H9 (cell line): ENCODE measurements around the gene CHD1. TPM values are rescaled to one million over a fixed set of nuclear protein-coding genes. Genes with fewer than 3 reads are reported as not detected.

Experiments
- DNase-seq: peaks from one replicate; pipeline ENCODE4 v3.0.0-alpha.2; 2017
- H2AFZ ChIP-seq: one replicate; pipeline ENCODE4 v1.6.1; 2013; ENCODE audit warnings: mild to moderate bottlenecking, low read length, control low read depth, moderate library complexity
- H2AK5ac ChIP-seq: 2 replicates; pipeline ENCODE4 v1.6.1; 2013; ENCODE audit warnings: low read length, control low read depth, mixed read lengths; ENCODE audit not compliant: insufficient read length
- H2BK120ac ChIP-seq: one replicate; pipeline ENCODE4 v1.6.1; 2013; ENCODE audit warnings: low read depth, mild to moderate bottlenecking, low read length, control low read depth, inconsistent platforms; ENCODE audit not compliant: poor library complexity, severe bottlenecking
- H2BK12ac ChIP-seq: 2 replicates; pipeline ENCODE4 v1.6.1; 2013; ENCODE audit warnings: low read length, control low read depth, mixed read lengths, low read depth; ENCODE audit not compliant: insufficient read length
- H2BK15ac ChIP-seq: 2 replicates; pipeline ENCODE4 v1.6.1; 2013; ENCODE audit warnings: low read depth, low read length, control low read depth
- H2BK20ac ChIP-seq: one replicate; pipeline ENCODE4 v1.6.1; 2013; ENCODE audit warnings: low read depth, mild to moderate bottlenecking, low read length, control low read depth, inconsistent platforms; ENCODE audit not compliant: poor library complexity, severe bottlenecking
- H2BK5ac ChIP-seq: 2 replicates; pipeline ENCODE4 v1.6.1; 2013; ENCODE audit warnings: low read length, control low read depth, mixed read lengths; ENCODE audit not compliant: insufficient read length
- H3K14ac ChIP-seq: 2 replicates; pipeline ENCODE4 v1.6.1; 2013; ENCODE audit warnings: low read length, control low read depth; ENCODE audit not compliant: insufficient read depth
- H3K18ac ChIP-seq: 2 replicates; pipeline ENCODE4 v1.6.1; 2013; ENCODE audit warnings: low read depth, mild to moderate bottlenecking, mixed read lengths, low read length, control low read depth; ENCODE audit not compliant: insufficient read length
- H3K23ac ChIP-seq: 2 replicates; pipeline ENCODE4 v1.6.1; 2013; ENCODE audit warnings: low read length, control low read depth, mixed read lengths, low read depth; ENCODE audit not compliant: insufficient read length
- H3K23me2 ChIP-seq: 2 replicates; pipeline ENCODE4 v1.6.1; 2013; ENCODE audit warnings: low read depth, mild to moderate bottlenecking, mixed read lengths, low read length, control low read depth; ENCODE audit not compliant: insufficient read length, poor library complexity, severe bottlenecking
- H3K27ac ChIP-seq: 2 replicates; pipeline ENCODE4 v1.5.1; 2013; ENCODE audit warnings: low read length, control low read depth, mixed read lengths, low read depth; ENCODE audit not compliant: insufficient read length
- H3K27me3 ChIP-seq: 2 replicates; pipeline ENCODE4 v1.6.1; 2013; ENCODE audit warnings: low read length, control low read depth, inconsistent platforms; ENCODE audit not compliant: insufficient read depth
- H3K4ac ChIP-seq: 2 replicates; pipeline ENCODE4 v1.6.1; 2013; ENCODE audit warnings: low read depth, mild to moderate bottlenecking, control low read depth, inconsistent platforms, low read length, moderate library complexity
- H3K4me1 ChIP-seq: 2 replicates; pipeline ENCODE4 v1.6.1; 2013; ENCODE audit warnings: low read length, control low read depth, inconsistent platforms; ENCODE audit not compliant: insufficient read depth
- H3K4me2 ChIP-seq: 2 replicates; pipeline ENCODE4 v1.6.1; 2013; ENCODE audit warnings: low read length, control low read depth, mixed read lengths; ENCODE audit not compliant: insufficient read length, insufficient read depth
- H3K56ac ChIP-seq: 2 replicates; pipeline ENCODE4 v1.6.1; 2013; ENCODE audit warnings: low read depth, mild to moderate bottlenecking, mixed read lengths, low read length, control low read depth; ENCODE audit not compliant: insufficient read length
- H3K79me1 ChIP-seq: 2 replicates; pipeline ENCODE4 v1.6.1; 2013; ENCODE audit warnings: low read depth, mild to moderate bottlenecking, moderate library complexity, low read length, control low read depth, inconsistent platforms; ENCODE audit not compliant: insufficient read depth, poor library complexity, severe bottlenecking
- H3K79me2 ChIP-seq: 2 replicates; pipeline ENCODE4 v1.6.1; 2013; ENCODE audit warnings: low read length, control low read depth, inconsistent platforms; ENCODE audit not compliant: insufficient read depth
- H3K9ac ChIP-seq: 2 replicates; pipeline ENCODE4 v1.6.1; 2013; ENCODE audit warnings: low read length, control low read depth, mixed read lengths; ENCODE audit not compliant: insufficient read length; ENCODE audit errors: extremely low read depth
- H3K9me3 ChIP-seq: one replicate; pipeline ENCODE4 v1.6.1; 2013; ENCODE audit warnings: low read depth, low read length, inconsistent platforms; ENCODE audit not compliant: control insufficient read depth
- H3T11ph ChIP-seq: one replicate; pipeline ENCODE4 v1.6.1; 2013; ENCODE audit warnings: mild to moderate bottlenecking, low read length, control low read depth, inconsistent platforms
- H4K20me1 ChIP-seq: one replicate; pipeline ENCODE4 v1.6.1; 2013; ENCODE audit not compliant: control insufficient read depth, insufficient read length, insufficient read depth
- H4K5ac ChIP-seq: 2 replicates; pipeline ENCODE4 v1.6.1; 2013; ENCODE audit warnings: low read depth, mild to moderate bottlenecking, mixed read lengths, low read length, control low read depth; ENCODE audit not compliant: insufficient read length
- H4K8ac ChIP-seq: replicated peaks from 2 replicates; pipeline ENCODE4 v1.6.1; 2013; ENCODE audit warnings: low read length, control low read depth, mixed read lengths, low read depth; ENCODE audit not compliant: insufficient read length
- H4K91ac ChIP-seq: 2 replicates; pipeline ENCODE4 v1.6.1; 2013; ENCODE audit warnings: low read depth, mild to moderate bottlenecking, moderate library complexity, mixed read lengths, low read length, control low read depth; ENCODE audit not compliant: insufficient read length
- H3K27ac Mint-ChIP-seq, 3 experiments: 2 replicates in 2 of 3; 3 replicates in 1 of 3; pipeline ENCODE4 v1.8.0; 2020 to 2021; ENCODE audit warnings: mixed read lengths in 3 of 3, mild to moderate bottlenecking in 1 of 3, moderate library complexity in 1 of 3
- H3K27me3 Mint-ChIP-seq: 2 replicates; pipeline ENCODE4 v1.8.0; 2021; ENCODE audit warnings: low read depth, mild to moderate bottlenecking, moderate library complexity, mixed read lengths
- H3K36me3 Mint-ChIP-seq, 3 experiments: 2 replicates in 2 of 3; 3 replicates in 1 of 3; pipeline ENCODE4 v1.8.0; 2020 to 2021; ENCODE audit warnings: low read depth in 3 of 3, mixed read lengths in 3 of 3; ENCODE audit not compliant: insufficient read depth in 1 of 3
- H3K4me1 Mint-ChIP-seq, 2 experiments: 2 replicates each; pipeline ENCODE4 v1.8.0; 2020; ENCODE audit warnings: mixed read lengths in 2 of 2
- H3K4me3 Mint-ChIP-seq, 2 experiments: 2 replicates in 1 of 2; 3 replicates in 1 of 2; pipeline ENCODE4 v1.8.0; 2020 to 2021; ENCODE audit warnings: mild to moderate bottlenecking in 2 of 2, mixed read lengths in 2 of 2, moderate library complexity in 1 of 2
- H3K9me3 Mint-ChIP-seq, 2 experiments: 2 replicates in 1 of 2; 3 replicates in 1 of 2; pipeline ENCODE4 v1.8.0; 2020; ENCODE audit warnings: mild to moderate bottlenecking in 2 of 2, mixed read lengths in 2 of 2, moderate library complexity in 1 of 2
- CTCF ChIP-seq: fragments of 200-600 bp; sonication (generic); conservative IDR thresholded peaks from 3 replicates; pipeline ENCODE4 v1.8.0; 2021; ENCODE audit warnings: antibody characterized with exemption, mild to moderate bottlenecking
- WGBS: extraction: QIAGEN DNeasy Blood & Tissue Kit; methylation state at CpG from one replicate; pipeline ENCODE4 v1.1.7; 2013; ENCODE audit warnings: missing lambda C conversion rate, low lambda C conversion rate, mixed read lengths; ENCODE audit not compliant: insufficient read length; ENCODE audit errors: extremely low coverage; 5-methylcytosine and 5-hydroxymethylcytosine counted together
- total RNA-seq: library from RNA; stranded (reverse); gene quantifications from 2 replicates; pipeline ENCODE4 v1.2.1, GENCODE V29; 2021

Gene CHD1
- total RNA-seq, 1 experiment from 2014 or later, result 62.7 TPM

DNA sequence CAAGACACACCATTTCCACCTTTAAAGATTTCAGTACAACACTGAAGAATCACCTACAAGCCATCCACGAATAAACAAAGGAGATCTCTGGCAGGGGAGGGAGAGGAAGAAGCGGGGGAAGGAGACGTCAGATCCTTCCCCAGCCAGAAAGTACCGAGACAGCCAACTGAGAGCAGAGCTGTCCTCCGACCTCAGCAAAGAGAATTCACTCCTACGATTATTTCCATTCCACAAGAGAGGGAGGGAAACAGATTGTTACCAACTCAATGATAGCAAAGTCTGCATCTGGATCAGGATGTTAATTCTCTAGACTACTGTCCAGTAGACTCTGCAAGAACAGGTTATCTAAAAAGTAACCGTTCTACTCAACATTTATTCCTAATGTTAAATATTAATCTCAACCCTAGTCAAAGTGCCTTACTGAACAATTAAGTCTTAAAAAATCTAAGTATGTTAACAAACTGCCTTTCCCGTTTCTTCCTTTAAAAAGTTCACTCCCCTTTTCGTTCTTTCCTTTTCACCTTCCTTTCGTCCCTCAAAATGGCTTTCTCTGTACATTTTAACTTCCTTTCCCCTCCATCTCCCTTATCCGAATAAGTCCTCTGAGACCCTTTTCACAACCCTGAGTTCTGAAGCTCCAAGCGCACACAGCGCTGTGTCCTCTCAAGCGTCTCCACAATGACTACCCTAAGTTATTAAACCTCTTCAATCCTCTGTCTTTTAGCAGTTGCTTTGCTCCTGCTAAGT is 1.4 kb downstream of the CHD1 start:
- Histone ChIP-seq H2BK15ac (no peak overlapping the region), H4K5ac (no peak overlapping the region), H3K9ac (peak overlapping the region; percentile 84), H3K23ac (no peak overlapping the region), H3K14ac (no peak overlapping the region), H3K79me1 (peaks cover 3% of the 10 kb centered on the region), H3K4ac (no peak overlapping the region), H2BK5ac (no peak overlapping the region), H3K23me2 (peaks cover 8% of the 10 kb centered on the region), H3T11ph (no peak overlapping the region), H2BK120ac (no peak overlapping the region), H3K18ac (no peak overlapping the region), H3K56ac (no peak overlapping the region), H3K79me2 (peaks cover 16% of the 10 kb centered on the region; the same call in 1 of the 2 replicates), H2AFZ (no peak overlapping the region), H3K27me3 (no peaks in the 10 kb centered on the region), H3K27ac (no peak overlapping the region), H3K4me1 (no peaks in the 10 kb centered on the region), H2BK12ac (no peak overlapping the region), H3K9me3 (no peaks in the 10 kb centered on the region), H3K4me2 (peak overlapping the region; percentile 97), H2BK20ac (no peak overlapping the region), H2AK5ac (no peak overlapping the region), H4K20me1 (no peaks in the 10 kb centered on the region), H4K8ac (no peak overlapping the region), H4K91ac (no peak overlapping the region)
- TF ChIP-seq CTCF, result no peak
- Mint-ChIP-seq H3K4me1 (peaks cover 18% of the 10 kb centered on the region in 2 experiments), H3K27ac (peak overlapping the region; percentile 58 to 94 (median 90)), H3K4me3 (peak overlapping the region; percentile 87 to 92), H3K27me3 (no peaks in the 10 kb centered on the region), H3K36me3 (peaks cover 12 to 38% (median 32%) of the 10 kb centered on the region in 3 experiments), H3K9me3 (no peaks in the 10 kb centered on the region)
- WGBS, result no CpG with 5 or more reads among the region's 14 CpGs
- no peak for DNase-seq
